K562 (cell line): ENCODE data around the gene MRPL55. TPM values are rescaled to one million over a fixed set of nuclear protein-coding genes. Genes with fewer than 3 reads are reported as not detected.

Experiments
- DPF2 ChIP-seq: fragments of 450-650 bp; IDR thresholded peaks from 2 replicates; pipeline ENCODE4 v1.6.1; 2016
- GATAD2B ChIP-seq: fragments of 450-650 bp; IDR thresholded peaks from 2 replicates; pipeline ENCODE4 v1.6.1; 2017; ENCODE audit warnings: mild to moderate bottlenecking, borderline replicate concordance
- MXD1 ChIP-seq: fragments of 250-450 bp; sonication (Bioruptor Pico); IDR thresholded peaks from 2 replicates; pipeline ENCODE4 v1.8.0; 2021; ENCODE audit warnings: borderline replicate concordance, mild to moderate bottlenecking, moderate library complexity; ENCODE audit not compliant: poor library complexity, severe bottlenecking
- ZNF589 ChIP-seq: fragments of 200-800 bp; sonication (Bioruptor generic); IDR thresholded peaks from 2 replicates; pipeline ENCODE4 v1.6.1; 2016; ENCODE audit warnings: low read depth, missing genetic modification characterization, missing compliant biosample characterization
- polyA plus RNA-seq, 8 experiments: library from polyadenylated mRNA; depleted of rRNA in 4 of 8; stranded (reverse) in 5 of 8; unstranded in 3 of 8; fragments of >200 nt; fragmentation: Nextera tagmentation in 2 of 8; fragmentation: Illumina TruSeq in 1 of 8; extraction: Ambion mirVana in 2 of 8; extraction: Trizol in 1 of 8; gene quantifications; 2 replicates each; pipeline versions ENCODE4 v1.2.1 to v1.2.3, GENCODE V29; 2011 to 2014; ENCODE audit warnings: inconsistent platforms in 1 of 8, missing spikeins in 1 of 8
- total RNA-seq, 7 experiments: library from RNA; depleted of rRNA in 6 of 7; stranded (reverse); fragments of >200 nt in 6 of 7; fragmentation: Illumina TruSeq in 2 of 7; extraction: Trizol in 2 of 7; gene quantifications; 2 replicates each; pipeline versions ENCODE4 v1.2.1 to v1.2.3, GENCODE V29; 2011 to 2021; ENCODE audit warnings: low replicate concordance in 1 of 7
- TF ChIP-seq, protein P1 (sequence below), 2 experiments: fragments of 450-650 bp; formaldehyde crosslinking in 1 of 2; IDR thresholded peaks; 2 replicates each; pipeline versions ENCODE4 v1.4.0 to v1.6.1; 2014 to 2020; ENCODE audit warnings: mild to moderate bottlenecking in 2 of 2, borderline replicate concordance in 1 of 2, low read depth in 1 of 2
- TF ChIP-seq, protein P2 (sequence below): sonication (generic); formaldehyde crosslinking; IDR thresholded peaks from 2 replicates; pipeline ENCODE4 v1.8.0; 2022; ENCODE audit warnings: missing genetic modification reagents, mild to moderate bottlenecking, borderline replicate concordance

The MRPL55 gene
- total and polyA plus RNA-seq, 9 of the 15 experiments (the other 6 are each of a cell fraction or from before 2014, with no cell fraction given): 34.9 to 228 (median 81.0) TPM

DNA sequence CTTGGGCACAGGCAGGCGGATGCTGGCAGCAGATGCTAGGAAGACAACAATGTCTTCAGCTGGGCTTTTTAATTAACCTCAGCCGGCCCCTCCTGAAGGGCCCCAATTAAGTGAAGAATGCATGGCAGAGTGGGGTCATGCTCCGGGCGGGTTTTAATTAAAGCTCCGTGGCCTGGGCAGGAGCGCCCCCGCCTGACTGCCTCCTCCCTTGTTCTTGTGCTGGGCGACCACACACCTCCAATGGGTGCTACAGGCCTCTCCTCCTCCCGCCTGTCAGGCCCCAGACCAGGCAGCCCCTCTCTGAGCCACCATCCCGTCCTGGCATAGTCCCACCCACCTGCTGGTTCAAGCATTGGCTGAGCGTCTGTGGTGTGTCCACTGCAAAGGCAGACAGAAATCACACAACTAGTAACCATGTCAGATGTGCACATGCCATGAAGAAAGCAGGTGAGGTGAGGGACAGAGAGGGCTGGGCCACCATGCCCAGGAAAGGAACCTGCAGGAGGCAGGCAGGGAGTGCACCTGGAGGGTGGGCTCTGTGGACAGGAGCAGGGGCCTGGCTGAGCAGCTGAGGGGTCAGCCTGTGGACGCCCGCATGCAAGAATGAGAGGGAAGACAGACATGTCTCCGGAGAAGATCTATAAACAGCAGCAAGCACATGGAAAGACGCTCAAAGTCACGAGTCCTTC lies 35.1 kb downstream of the MRPL55 start (continued):
- TF ChIP-seq, protein P1, sequence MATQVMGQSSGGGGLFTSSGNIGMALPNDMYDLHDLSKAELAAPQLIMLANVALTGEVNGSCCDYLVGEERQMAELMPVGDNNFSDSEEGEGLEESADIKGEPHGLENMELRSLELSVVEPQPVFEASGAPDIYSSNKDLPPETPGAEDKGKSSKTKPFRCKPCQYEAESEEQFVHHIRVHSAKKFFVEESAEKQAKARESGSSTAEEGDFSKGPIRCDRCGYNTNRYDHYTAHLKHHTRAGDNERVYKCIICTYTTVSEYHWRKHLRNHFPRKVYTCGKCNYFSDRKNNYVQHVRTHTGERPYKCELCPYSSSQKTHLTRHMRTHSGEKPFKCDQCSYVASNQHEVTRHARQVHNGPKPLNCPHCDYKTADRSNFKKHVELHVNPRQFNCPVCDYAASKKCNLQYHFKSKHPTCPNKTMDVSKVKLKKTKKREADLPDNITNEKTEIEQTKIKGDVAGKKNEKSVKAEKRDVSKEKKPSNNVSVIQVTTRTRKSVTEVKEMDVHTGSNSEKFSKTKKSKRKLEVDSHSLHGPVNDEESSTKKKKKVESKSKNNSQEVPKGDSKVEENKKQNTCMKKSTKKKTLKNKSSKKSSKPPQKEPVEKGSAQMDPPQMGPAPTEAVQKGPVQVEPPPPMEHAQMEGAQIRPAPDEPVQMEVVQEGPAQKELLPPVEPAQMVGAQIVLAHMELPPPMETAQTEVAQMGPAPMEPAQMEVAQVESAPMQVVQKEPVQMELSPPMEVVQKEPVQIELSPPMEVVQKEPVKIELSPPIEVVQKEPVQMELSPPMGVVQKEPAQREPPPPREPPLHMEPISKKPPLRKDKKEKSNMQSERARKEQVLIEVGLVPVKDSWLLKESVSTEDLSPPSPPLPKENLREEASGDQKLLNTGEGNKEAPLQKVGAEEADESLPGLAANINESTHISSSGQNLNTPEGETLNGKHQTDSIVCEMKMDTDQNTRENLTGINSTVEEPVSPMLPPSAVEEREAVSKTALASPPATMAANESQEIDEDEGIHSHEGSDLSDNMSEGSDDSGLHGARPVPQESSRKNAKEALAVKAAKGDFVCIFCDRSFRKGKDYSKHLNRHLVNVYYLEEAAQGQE (IDR thresholded peaks at IDR 0.05; ENCODE audit: borderline replicate concordance): 0 out of 2 replicates have a peak, but pooled peaks have one; percentile 38
- TF ChIP-seq, protein P1 (CRISPR knock-in tag; IDR thresholded peaks at IDR 0.05; ENCODE audit: low read depth): no peak
- TF ChIP-seq GATAD2B (no peak), MXD1 (CRISPR knock-in tag) (no peak), ZNF589 (CRISPR knock-in tag) (no peak), DPF2 (no peak)
- TF ChIP-seq, protein P2, sequence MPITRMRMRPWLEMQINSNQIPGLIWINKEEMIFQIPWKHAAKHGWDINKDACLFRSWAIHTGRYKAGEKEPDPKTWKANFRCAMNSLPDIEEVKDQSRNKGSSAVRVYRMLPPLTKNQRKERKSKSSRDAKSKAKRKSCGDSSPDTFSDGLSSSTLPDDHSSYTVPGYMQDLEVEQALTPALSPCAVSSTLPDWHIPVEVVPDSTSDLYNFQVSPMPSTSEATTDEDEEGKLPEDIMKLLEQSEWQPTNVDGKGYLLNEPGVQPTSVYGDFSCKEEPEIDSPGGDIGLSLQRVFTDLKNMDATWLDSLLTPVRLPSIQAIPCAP (CRISPR knock-in tag): no peak
